ENCODE data around the gene HECA. TPM values are rescaled to one million over a fixed set of nuclear protein-coding genes. Genes with fewer than 3 reads are reported as not detected.
"Not testable (repeated sequence)": the region's sequence is repeated elsewhere in the genome, so short reads cannot be mapped to it uniquely, and the experiment has no call there.

HECA gene
- total and polyA plus RNA-seq, 2 of the 8 experiments (the other 6 are each of a cell fraction or from before 2014, with no cell fraction given) = 2.4 to 9.2 TPM

DNA sequence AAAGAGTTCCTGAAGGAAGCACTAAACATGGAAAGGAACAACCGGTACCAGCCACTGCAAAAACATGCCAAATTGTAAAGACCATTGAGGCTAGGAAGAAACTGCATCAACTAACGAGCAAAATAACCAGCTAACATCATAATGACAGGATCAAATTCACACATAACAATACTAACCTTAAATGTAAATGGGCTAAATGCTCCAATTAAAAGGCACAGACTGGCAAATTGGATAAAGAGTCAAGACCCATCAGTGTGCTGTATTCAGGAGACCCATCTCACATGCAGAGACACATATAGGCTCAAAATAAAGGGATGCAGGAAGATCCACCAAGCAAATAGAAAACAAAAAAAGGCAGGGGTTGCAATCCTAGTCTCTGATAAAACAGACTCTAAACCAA, 77.6 kb downstream of the HECA start:
- 92% methylated on average over 2 of the region's 2 CpGs; no CpG with 5 or more reads in 1 of the 2 experiments for WGBS, 2 experiments (ENCODE audit: extremely low coverage in 1 of 2, insufficient coverage in 1 of 2, insufficient read length in 1 of 2, insufficient replicate concordance in 2 of 2, low coverage in 1 of 2, low lambda C conversion rate in 2 of 2, missing lambda C conversion rate in 1 of 2)
- not testable (repeated sequence) for FAIRE-seq

More for the DNA sequence above, 77.6 kb downstream of the HECA start:
- H2BK120ac ChIP-seq (replicated peaks; ENCODE audit: low read depth, low read length); H3K9ac ChIP-seq (replicated peaks in 1 of 4; ENCODE audit: extremely low read depth in 1 of 4, low read depth in 3 of 4, low read length in 3 of 4); DNase-seq (ENCODE audit: low read depth in 1 of 2, low spot score in 2 of 2); H3K56ac ChIP-seq (replicated peaks; ENCODE audit: insufficient read length, low read depth, low read length); H4K8ac ChIP-seq (ENCODE audit: extremely low read depth, insufficient read depth, low read length); H4K20me1 ChIP-seq (replicated peaks in 1 of 2; ENCODE audit: control insufficient read depth in 1 of 2, insufficient read depth in 2 of 2, low read length in 2 of 2); H3K23me2 ChIP-seq (ENCODE audit: low read depth, low read length); H3K27me3 ChIP-seq (replicated peaks in 1 of 4; ENCODE audit: control insufficient read depth in 3 of 4, extremely low read depth in 1 of 4, insufficient read depth in 3 of 4, low read length in 3 of 4); H3K4me1 ChIP-seq (replicated peaks in 1 of 4; ENCODE audit: control insufficient read depth in 3 of 4, insufficient read depth in 4 of 4, low read length in 3 of 4); POLR2A ChIA-PET (ENCODE audit: partially characterized antibody); H2BK15ac ChIP-seq (ENCODE audit: low read length); H2BK12ac ChIP-seq (ENCODE audit: low read depth, low read length); H3K23ac ChIP-seq (ENCODE audit: insufficient read length); H2BK20ac ChIP-seq (ENCODE audit: low read length); H3K36me3 ChIP-seq (ENCODE audit: control insufficient read depth in 2 of 4, insufficient read depth in 4 of 4, low read length in 3 of 4); H3K18ac ChIP-seq (ENCODE audit: extremely low read depth, low read length); H4K5ac ChIP-seq (ENCODE audit: insufficient read length, low read depth, low read length); H3K4ac ChIP-seq (replicated peaks; ENCODE audit: insufficient read length, low read depth, low read length); H3K27ac ChIP-seq (ENCODE audit: low read depth, low read length); H4K91ac ChIP-seq (replicated peaks; ENCODE audit: insufficient read length, low read length); H3K14ac ChIP-seq (ENCODE audit: insufficient read length); H2BK5ac ChIP-seq (ENCODE audit: low read depth, low read length); H3K4me2 ChIP-seq (ENCODE audit: insufficient read depth in 1 of 2, low read depth in 2 of 2, low read length in 2 of 2); H3K79me2 ChIP-seq (ENCODE audit: control insufficient read depth in 1 of 2, insufficient read depth in 2 of 2, low read length in 2 of 2); H2AK5ac ChIP-seq (ENCODE audit: low read depth, low read length); H3K4me3 ChIP-seq (ENCODE audit: extremely low read depth in 1 of 4, insufficient read depth in 2 of 4, low read depth in 3 of 4, low read length in 4 of 4); H3K79me1 ChIP-seq (ENCODE audit: low read depth, low read length); H2AFZ ChIP-seq (ENCODE audit: low read length); CTCF ChIA-PET (ENCODE audit: partially characterized antibody): not testable (repeated sequence)
- H3K9me3 ChIP-seq (ENCODE audit: insufficient read depth in 2 of 2, low read depth in 1 of 2, low read length in 1 of 2) = peaks cover 11% of the 10 kb centered on the region in 2 experiments; a peak in 1 of 4 replicates
